Activated CD4-positive, alpha-beta T cell treated with anti-CD3 and anti-CD28 coated beads, Interleukin-2, amount 50 U/mL, for 1 hour (primary cell): Measurements from ENCODE around the gene ADAD2.

Source experiments
- DNase-seq: peaks from one replicate; pipeline ENCODE4 v3.0.0-alpha.2; 2020

Gene ADAD2

GRCh38 chr16:84177741-84178073, 13.2 kb upstream of the ADAD2 start:
- DNase-seq = no peak

- no peak for DNase-seq
These were observed 12.7 kb upstream of the ADAD2 start for GRCh38 chr16:84178146-84178765.

DNA sequence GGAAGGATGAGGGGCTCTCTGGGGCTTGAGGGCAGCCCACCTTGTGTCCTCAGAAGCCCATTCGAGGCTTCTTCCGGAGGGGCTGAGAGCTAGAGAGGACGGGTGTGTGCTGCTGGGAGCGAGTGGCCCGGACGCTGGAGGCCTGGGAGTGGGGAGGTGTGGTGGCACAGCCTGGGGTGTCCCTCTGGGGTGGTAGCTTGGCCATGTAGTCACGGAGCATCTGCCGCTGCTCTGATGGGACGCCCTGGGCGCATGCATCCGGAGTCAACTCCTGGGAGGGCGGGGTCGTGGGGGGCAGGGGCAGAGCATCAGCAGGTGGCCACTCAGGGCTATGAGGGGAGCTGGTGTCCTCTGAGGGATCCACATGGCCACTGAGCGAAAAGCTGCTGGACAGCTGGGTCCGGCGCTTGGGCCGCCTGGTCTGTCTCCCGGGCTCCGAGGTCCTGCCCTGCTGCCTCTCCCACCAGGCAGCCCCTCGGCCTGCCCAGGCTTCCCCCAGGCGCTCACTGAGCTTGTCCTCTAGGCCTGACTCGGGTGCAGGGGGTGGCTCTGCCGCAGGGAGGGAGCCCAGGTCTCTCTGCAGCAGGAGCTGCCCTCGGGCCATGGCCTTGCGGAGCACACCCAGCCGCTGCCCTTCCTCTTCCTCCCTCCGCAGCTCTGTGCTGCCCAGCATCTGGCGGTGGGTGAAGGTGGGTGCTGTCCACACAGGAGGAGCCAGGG, 11.9 kb upstream of the ADAD2 start:
- no peak for DNase-seq

GRCh38 chr16:84179612-84180320, 11.2 kb upstream of the ADAD2 start:
- DNase-seq = no peak

DNA sequence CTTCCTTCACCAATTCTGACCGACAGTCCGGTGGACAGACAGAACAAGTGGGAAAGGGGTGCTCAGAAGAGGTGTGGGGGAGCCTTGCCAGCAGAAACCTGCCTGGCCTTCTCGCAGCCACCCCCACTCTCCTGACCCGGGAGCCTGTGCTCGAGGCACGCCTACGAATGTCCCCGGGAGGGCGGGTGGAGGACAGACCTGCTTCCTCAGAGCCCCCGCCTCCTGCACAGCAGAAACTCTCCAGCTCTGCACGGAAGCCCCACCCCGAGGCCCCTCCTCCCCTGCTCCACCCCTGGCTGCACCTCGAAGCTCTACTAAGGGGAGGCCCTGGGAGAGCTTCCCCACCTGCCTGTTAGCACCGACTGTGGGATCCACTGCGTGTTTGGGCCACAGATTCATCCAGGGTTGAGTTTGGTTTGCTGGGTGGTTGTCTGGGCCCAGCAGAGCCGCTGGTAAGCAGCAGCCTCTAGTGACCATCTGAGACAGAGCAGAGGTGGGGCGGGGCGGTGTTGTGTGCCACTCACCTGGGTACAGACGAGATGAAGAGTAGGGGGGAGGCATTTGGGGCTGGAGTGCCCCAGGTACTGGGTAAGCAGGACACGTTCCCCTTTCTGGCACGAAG, 10.3 kb upstream of the ADAD2 start:
- no peak for DNase-seq

DNA sequence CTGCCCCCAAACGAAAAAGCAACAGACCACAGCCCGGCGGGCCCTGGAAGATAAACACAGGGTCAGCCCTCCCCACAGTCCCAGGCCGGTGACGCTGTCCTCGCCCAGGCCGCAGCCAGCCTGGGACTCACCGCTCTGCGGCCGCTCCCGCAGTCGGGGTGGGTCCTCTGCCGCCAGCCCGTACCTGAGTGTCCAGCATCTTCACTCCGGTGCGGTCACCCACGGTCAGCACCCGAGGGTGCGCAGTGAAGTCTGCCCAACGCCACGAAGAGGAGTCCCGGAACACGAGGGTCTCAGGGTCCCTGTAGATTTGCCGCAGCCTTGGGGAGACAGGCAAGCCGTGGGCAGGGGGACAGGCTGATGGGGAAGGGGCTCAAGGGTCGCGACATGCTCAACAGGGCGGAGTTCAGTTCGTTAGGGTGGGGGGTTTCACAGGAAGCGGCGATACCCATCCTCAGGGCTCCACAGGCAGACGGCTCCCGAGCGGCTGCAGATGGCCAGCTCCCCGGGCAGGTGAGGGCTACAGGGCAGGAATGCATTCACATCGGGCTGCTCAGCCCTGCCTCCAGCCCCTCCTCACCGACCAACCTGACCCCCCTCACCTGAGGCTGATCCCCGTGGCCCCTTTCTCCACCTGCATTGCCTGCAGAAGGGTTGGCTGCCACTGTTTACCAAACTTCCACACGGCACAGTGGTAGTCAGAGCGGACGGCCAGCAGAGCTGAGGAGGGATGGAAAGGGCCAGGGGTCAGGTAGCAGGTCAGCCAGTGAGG, 9.6 kb upstream of the ADAD2 start:
- no peak for DNase-seq

GRCh38 chr16:84182104-84182503, 8.9 kb upstream of the ADAD2 start:
- DNase-seq = no peak

GRCh38 chr16:84182680-84183571, 8.0 kb upstream of the ADAD2 start:
- no peak for DNase-seq

DNA sequence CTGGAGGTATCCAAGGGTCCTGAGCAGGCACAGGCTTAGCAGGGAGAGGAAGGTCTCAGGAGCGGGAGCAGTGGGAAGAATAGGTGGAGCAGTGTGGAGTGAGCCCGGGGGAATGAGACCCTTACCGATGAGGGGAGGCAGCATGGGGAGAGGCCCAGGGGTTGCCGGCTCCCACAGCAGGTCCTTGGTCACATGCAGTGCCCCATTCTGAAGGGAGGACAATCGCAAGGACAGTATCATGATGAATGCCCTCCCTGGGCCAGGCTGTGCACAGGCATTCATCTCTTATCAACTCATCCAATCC, 7.4 kb upstream of the ADAD2 start:
- DNase-seq = no peak

DNA sequence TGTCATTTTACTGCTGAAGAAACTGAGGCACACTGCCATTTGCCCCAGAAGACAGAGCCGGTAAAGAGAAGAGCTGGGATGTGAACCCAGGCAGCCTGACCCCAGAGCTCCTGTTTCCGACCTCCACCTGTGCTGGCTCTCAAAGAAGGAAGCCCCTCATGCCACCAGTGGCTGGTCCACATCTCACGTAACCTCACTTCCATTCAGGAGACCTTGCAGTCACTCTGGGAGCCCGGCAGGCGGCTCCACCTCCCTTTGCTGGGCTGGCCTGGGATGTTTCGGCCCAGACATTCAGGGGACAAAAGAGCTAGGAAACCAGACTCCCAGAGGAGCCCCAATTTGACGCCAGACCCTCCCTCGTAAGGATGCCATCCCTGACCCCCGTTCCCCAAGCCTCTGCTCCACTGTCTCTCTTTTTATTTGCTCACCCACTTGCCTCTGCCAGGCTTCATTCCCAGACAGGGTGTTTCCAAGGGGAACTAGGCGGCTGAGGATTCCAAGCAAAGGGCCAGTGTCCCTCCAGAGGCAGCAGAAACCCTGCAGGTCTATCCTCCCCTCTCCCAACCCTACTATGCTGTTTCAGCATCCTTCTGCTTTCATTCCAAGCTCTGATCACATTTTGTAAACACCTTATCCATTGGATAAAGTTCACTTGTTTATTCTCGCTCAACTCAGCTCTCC, 6.9 kb upstream of the ADAD2 start:
- no peak for DNase-seq

DNA sequence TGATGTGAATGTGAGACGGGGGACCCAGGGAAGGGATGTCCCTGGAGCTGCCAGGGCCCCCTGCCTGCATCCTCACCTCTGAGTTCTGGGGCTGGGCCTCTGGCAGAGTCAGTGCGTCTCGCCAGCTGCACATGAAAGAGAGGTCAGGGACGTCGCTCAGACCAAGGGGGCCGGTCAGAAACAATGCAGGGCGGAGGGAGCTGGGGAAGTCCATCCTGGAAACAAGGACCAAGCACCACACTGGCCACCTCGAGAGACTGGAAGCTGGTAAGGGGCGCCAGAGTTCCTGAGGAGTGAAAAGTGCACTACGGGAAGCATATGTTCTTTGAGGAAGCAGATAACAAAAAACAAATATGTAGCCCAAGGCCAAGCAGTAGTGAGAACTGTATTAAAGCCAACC, 6.2 kb upstream of the ADAD2 start:
- DNase-seq = no peak

DNA sequence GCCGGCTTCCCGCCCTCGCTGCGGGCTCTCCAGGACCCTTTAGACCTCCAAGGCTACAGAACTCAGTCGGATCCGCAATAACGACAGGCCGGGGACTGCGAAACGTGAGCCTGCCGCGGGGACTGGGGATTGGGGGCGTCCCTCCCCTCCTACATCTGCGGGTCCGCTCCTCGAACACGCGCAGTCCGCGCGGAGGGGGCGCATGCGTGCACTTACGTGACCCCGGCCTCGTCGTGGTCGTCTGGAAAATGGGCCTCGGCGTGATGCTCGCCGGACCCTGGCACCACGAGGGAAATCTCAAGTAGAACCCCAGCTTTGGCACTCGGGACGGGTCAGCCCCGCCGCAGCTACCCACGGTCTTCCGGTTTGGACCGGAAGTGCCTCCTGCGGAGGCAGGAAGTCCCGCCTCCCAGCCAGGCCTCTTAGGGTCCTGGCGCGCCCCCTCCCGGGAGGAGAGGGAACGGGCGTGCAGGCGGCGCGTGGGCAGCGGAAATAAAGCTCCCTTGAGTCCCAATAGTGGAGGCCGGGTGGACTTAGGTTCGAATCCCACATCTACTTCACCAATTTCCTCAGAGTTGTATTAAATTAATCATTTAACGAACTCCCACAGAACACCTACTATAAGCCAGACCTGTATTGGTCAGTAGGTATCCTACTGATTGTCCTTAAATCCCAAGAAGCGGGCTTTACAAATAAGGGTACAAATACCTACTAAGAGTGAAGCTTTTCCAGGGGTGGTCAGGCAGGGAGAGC, 4.1 kb upstream of the ADAD2 start, which contains the start of gene TAF1C:
TSS of gene TAF1C (minus strand) at position 373 of the 753 bp plus-strand sequence. CDS start 2,069 bp downstream, outside the sequence.
- peak; percentile 88 for DNase-seq

- no peak for DNase-seq
These were observed 509 bp downstream of the ADAD2 start for GRCh38 chr16:84191466-84191865.

DNA sequence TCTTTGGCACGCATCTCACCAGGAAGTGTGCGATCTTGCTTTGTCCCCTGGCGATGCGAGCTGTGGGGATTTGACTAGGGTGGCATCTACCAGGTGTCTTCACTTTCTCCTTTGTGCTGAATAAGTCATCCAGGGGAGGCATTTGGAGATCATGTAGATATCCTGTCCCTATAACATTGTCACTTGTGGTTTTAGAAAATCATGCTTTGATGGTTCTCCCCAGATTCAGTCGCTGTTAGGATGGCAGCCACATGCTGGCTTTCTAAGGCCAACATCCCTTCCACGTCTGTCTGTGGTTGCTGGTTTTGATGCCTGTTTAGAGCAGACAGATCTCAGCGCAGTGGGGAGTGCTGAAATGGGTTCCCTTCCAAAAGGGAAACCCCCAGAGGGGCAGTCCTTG, 2.5 kb downstream of the ADAD2 start:
- DNase-seq = no peak

DNA sequence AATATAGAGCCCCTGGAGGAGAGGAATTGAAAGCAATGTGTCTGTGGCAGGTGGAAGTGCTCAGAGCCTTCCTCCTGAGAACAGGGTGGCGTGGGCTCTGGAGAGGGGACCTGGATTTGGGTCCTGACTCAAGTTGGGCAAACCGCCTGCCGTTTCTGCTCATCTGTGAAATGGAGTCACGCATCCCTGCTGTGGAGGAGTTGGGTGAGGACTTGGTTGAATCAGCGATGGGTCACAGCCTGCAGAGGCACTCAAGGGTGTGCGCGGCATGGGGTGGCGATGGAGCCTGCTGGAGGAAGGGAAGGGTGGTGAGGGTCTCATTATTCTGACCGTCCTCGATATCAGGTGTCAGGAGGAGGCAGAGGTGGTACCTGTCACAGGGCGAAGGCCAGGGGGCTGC, 3.1 kb downstream of the ADAD2 start:
- DNase-seq = no peak

GRCh38 chr16:84194470-84195200, 3.7 kb downstream of the ADAD2 start:
- no peak for DNase-seq

GRCh38 chr16:84195201-84196093, 4.5 kb downstream of the ADAD2 start:
- no peak for DNase-seq

- DNase-seq = no peak
These were observed 5.1 kb downstream of the ADAD2 start for GRCh38 chr16:84196101-84196500.
